Activated CD4-positive, alpha-beta T cell treated with anti-CD3 and anti-CD28 coated beads, Interleukin-2, amount 10 ng/mL, durations not matched to agents 24 days and 14 days (primary cell): ENCODE data around the gene CTAGE8. TPM values are rescaled to one million over a fixed set of nuclear protein-coding genes. Genes with fewer than 3 reads are reported as not detected.
"Not testable (repeated sequence)": the region's sequence is repeated elsewhere in the genome, so short reads cannot be mapped to it uniquely, and the experiment has no call there.

Source experiments
- DNase-seq: peaks from one replicate; pipeline ENCODE4 v3.0.0; 2022
- H3K27ac Mint-ChIP-seq: one replicate; pipeline ENCODE4 v1.8.0; 2022; ENCODE audit warnings: mild to moderate bottlenecking, mixed read lengths
- H3K27me3 Mint-ChIP-seq: one replicate; pipeline ENCODE4 v1.8.0; 2022; ENCODE audit warnings: mixed read lengths
- H3K36me3 Mint-ChIP-seq: one replicate; pipeline ENCODE4 v1.8.0; 2022; ENCODE audit warnings: low read depth, mild to moderate bottlenecking, mixed read lengths
- H3K4me1 Mint-ChIP-seq: one replicate; pipeline ENCODE4 v1.8.0; 2021; ENCODE audit warnings: mixed read lengths
- H3K4me3 Mint-ChIP-seq: one replicate; pipeline ENCODE4 v1.8.0; 2022; ENCODE audit warnings: mild to moderate bottlenecking, moderate library complexity, mixed read lengths
- H3K9me3 Mint-ChIP-seq: one replicate; pipeline ENCODE4 v1.8.0; 2021; ENCODE audit warnings: mixed read lengths
- intact Hi-C: fragments of 100-400 bp; cut with micrococcal nuclease; formaldehyde crosslinking; loops from one replicate; pipeline ENCODE4 v1.15.1; 2023
- total RNA-seq: library from RNA; stranded (reverse); gene quantifications from 2 replicates; pipeline ENCODE4 v1.2.3, GENCODE V29; 2022

CTAGE8 gene
- total RNA-seq, 1 donor from 2014 or later, result 2.0 TPM

GRCh38 chr7:144283716-144284115, 14.6 kb upstream of the CTAGE8 start:
- H3K36me3 Mint-ChIP-seq, intact Hi-C loops, H3K4me1 Mint-ChIP-seq, H3K4me3 Mint-ChIP-seq, H3K27ac Mint-ChIP-seq, H3K27me3 Mint-ChIP-seq, H3K9me3 Mint-ChIP-seq, DNase-seq: not testable (repeated sequence)

GRCh38 chr7:144282490-144282889, 13.4 kb upstream of the CTAGE8 start:
- intact Hi-C loops, H3K4me3 Mint-ChIP-seq: not testable (repeated sequence)

GRCh38 chr7:144281981-144282380, 12.9 kb upstream of the CTAGE8 start:
- H3K27me3 Mint-ChIP-seq, H3K9me3 Mint-ChIP-seq, H3K4me3 Mint-ChIP-seq, H3K4me1 Mint-ChIP-seq, intact Hi-C loops, H3K27ac Mint-ChIP-seq, DNase-seq, H3K36me3 Mint-ChIP-seq: not testable (repeated sequence)

More at GRCh38 chr7:144282490-144282889, 13.4 kb upstream of the CTAGE8 start:
- not testable (repeated sequence) for H3K36me3 Mint-ChIP-seq, H3K27ac Mint-ChIP-seq, H3K4me1 Mint-ChIP-seq, H3K9me3 Mint-ChIP-seq, H3K27me3 Mint-ChIP-seq, DNase-seq

- H3K27ac Mint-ChIP-seq, H3K27me3 Mint-ChIP-seq, H3K9me3 Mint-ChIP-seq, DNase-seq, H3K36me3 Mint-ChIP-seq, H3K4me1 Mint-ChIP-seq, intact Hi-C loops, H3K4me3 Mint-ChIP-seq: not testable (repeated sequence)
These were observed 10.9 kb upstream of the CTAGE8 start for GRCh38 chr7:144280010-144280409.

- H3K4me3 Mint-ChIP-seq, H3K4me1 Mint-ChIP-seq, H3K9me3 Mint-ChIP-seq, H3K36me3 Mint-ChIP-seq, H3K27me3 Mint-ChIP-seq, H3K27ac Mint-ChIP-seq, DNase-seq, intact Hi-C loops: not testable (repeated sequence)
These were observed 6.2 kb upstream of the CTAGE8 start for GRCh38 chr7:144275281-144275680.

- H3K36me3 Mint-ChIP-seq, H3K9me3 Mint-ChIP-seq, H3K27ac Mint-ChIP-seq, H3K4me1 Mint-ChIP-seq, H3K27me3 Mint-ChIP-seq, H3K4me3 Mint-ChIP-seq, DNase-seq, intact Hi-C loops: not testable (repeated sequence)
These were observed 4.4 kb downstream of the CTAGE8 start, which contains the start of gene OR2A7 for GRCh38 chr7:144264692-144265091. TSS of gene OR2A7 (minus strand) at chr7:144264792. CDS start at chr7:144259628, 5,164 bp downstream.

- H3K36me3 Mint-ChIP-seq, H3K27ac Mint-ChIP-seq, H3K9me3 Mint-ChIP-seq, H3K4me3 Mint-ChIP-seq, intact Hi-C loops, H3K4me1 Mint-ChIP-seq, DNase-seq, H3K27me3 Mint-ChIP-seq: not testable (repeated sequence)
These were observed 7.0 kb downstream of the CTAGE8 start for GRCh38 chr7:144262128-144262527.

GRCh38 chr7:144259067-144259466, 10.0 kb downstream of the CTAGE8 start:
- H3K4me1 Mint-ChIP-seq, H3K4me3 Mint-ChIP-seq, H3K9me3 Mint-ChIP-seq, DNase-seq, H3K27ac Mint-ChIP-seq, H3K36me3 Mint-ChIP-seq, intact Hi-C loops, H3K27me3 Mint-ChIP-seq: not testable (repeated sequence)

- H3K27me3 Mint-ChIP-seq, result no peaks in the 10 kb centered on the region
- no peaks in the 10 kb centered on the region for H3K9me3 Mint-ChIP-seq
- peak; percentile 54 for DNase-seq
- no peak overlapping the region for H3K4me3 Mint-ChIP-seq
- no peaks in the 10 kb centered on the region for H3K36me3 Mint-ChIP-seq
- intact Hi-C loops, result no loop called here
- H3K4me1 Mint-ChIP-seq, result no peaks in the 10 kb centered on the region
- no peak overlapping the region for H3K27ac Mint-ChIP-seq
These were observed 13.0 kb downstream of the CTAGE8 start for GRCh38 chr7:144256112-144256511.

GRCh38 chr7:144255471-144255897, 13.6 kb downstream of the CTAGE8 start:
- H3K27me3 Mint-ChIP-seq, result no peaks in the 10 kb centered on the region
- no peaks in the 10 kb centered on the region for H3K9me3 Mint-ChIP-seq
- H3K27ac Mint-ChIP-seq, result no peak overlapping the region
- no peaks in the 10 kb centered on the region for H3K36me3 Mint-ChIP-seq
- intact Hi-C loops, result no loop called here
- no peaks in the 10 kb centered on the region for H3K4me1 Mint-ChIP-seq
- H3K4me3 Mint-ChIP-seq, result no peak overlapping the region
- DNase-seq, result peak; percentile 55

GRCh38 chr7:144252307-144252706, 16.8 kb downstream of the CTAGE8 start:
- H3K9me3 Mint-ChIP-seq, H3K27me3 Mint-ChIP-seq, intact Hi-C loops, DNase-seq, H3K27ac Mint-ChIP-seq, H3K36me3 Mint-ChIP-seq, H3K4me3 Mint-ChIP-seq, H3K4me1 Mint-ChIP-seq: not testable (repeated sequence)

GRCh38 chr7:144247674-144248330, 21.3 kb downstream of the CTAGE8 start:
- DNase-seq, H3K4me1 Mint-ChIP-seq, intact Hi-C loops, H3K27me3 Mint-ChIP-seq, H3K4me3 Mint-ChIP-seq, H3K27ac Mint-ChIP-seq, H3K9me3 Mint-ChIP-seq, H3K36me3 Mint-ChIP-seq: not testable (repeated sequence)

GRCh38 chr7:144246967-144247366, 22.1 kb downstream of the CTAGE8 start:
- H3K27me3 Mint-ChIP-seq, H3K27ac Mint-ChIP-seq, H3K9me3 Mint-ChIP-seq, intact Hi-C loops, H3K4me1 Mint-ChIP-seq, H3K36me3 Mint-ChIP-seq, H3K4me3 Mint-ChIP-seq, DNase-seq: not testable (repeated sequence)

- H3K9me3 Mint-ChIP-seq, DNase-seq, H3K4me1 Mint-ChIP-seq, H3K27me3 Mint-ChIP-seq, intact Hi-C loops, H3K27ac Mint-ChIP-seq, H3K36me3 Mint-ChIP-seq, H3K4me3 Mint-ChIP-seq: not testable (repeated sequence)
These were observed 23.7 kb downstream of the CTAGE8 start for GRCh38 chr7:144245372-144245771.

- H3K27me3 Mint-ChIP-seq, intact Hi-C loops: not testable (repeated sequence)
These were observed 29.7 kb downstream of the CTAGE8 start, which contains the start of gene OR2A42 for GRCh38 chr7:144239365-144239764. TSS of gene OR2A42 (minus strand) at chr7:144239605. CDS start at chr7:144232843, 6,762 bp downstream.

More at GRCh38 chr7:144239365-144239764, 29.7 kb downstream of the CTAGE8 start, which contains the start of gene OR2A42:
- H3K4me1 Mint-ChIP-seq, H3K4me3 Mint-ChIP-seq, H3K36me3 Mint-ChIP-seq, H3K27ac Mint-ChIP-seq, H3K9me3 Mint-ChIP-seq, DNase-seq: not testable (repeated sequence)
